Uterus (tissue), 2 donors: Measurements from ENCODE around the gene F10.
A peak's percentile ranks its signal among the peaks of the same experiment; 100 is the strongest.

Experiments
- CTCF ChIP-seq, 4 experiments: fragments of 200-600 bp in 2 of 4; fragments of 450-650 bp in 2 of 4; sonication (generic) in 2 of 4; IDR thresholded peaks; one replicate each; pipeline ENCODE4 v1.5.1; 2016 to 2019; ENCODE audit warnings: antibody characterized with exemption in 4 of 4, mild to moderate bottlenecking in 2 of 4, moderate library complexity in 1 of 4
- POLR2A ChIP-seq, 2 donors: fragments of 450-650 bp; IDR thresholded peaks; one replicate each; pipeline ENCODE4 v1.6.1; 2016; ENCODE audit warnings: antibody characterized with exemption in 2 of 2, mild to moderate bottlenecking in 1 of 2, moderate library complexity in 1 of 2

DNA sequence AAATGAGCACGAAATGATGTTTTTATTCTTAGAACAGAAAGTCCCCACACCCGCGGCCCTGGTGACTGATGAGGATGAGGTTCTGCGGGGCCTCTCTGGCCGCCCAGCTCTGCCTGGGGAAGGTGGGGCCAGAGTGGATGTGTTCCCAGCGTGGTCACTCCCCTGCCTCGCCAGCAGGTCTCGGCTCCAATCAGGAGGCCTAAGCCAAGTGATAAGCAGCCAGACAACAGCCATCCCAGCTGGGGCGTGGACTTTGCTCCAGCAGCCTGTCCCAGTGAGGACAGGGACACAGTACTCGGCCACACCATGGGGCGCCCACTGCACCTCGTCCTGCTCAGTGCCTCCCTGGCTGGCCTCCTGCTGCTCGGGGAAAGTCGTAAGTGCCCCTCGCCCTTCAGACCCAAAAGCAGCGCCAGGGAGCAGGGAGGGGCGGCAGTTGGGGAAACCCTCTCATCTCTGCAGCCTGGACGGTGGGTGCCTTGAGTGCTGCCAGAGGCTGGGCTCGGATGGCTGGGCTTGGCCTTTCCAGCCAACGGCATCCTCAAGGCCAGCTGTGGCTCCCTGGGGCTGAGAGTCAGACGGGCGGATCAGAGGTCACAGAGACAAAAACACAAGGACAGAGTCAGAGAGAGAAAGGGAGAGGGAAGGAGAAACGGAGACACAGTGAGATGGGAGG lies at the start of gene F10:
- TF ChIP-seq POLR2A (IDR thresholded peaks at IDR 0.05) (peak; percentile 35 to 47), CTCF (IDR thresholded peaks at IDR 0.05) (peak in 2 of 4 experiments; percentile 15 to 42)
